A549 (cell line): ENCODE measurements around the gene CDADC1.

ENCODE experiments used
- CBX8 ChIP-seq: fragments of 200-600 bp; sonication (generic); IDR thresholded peaks from 2 replicates; pipeline ENCODE4 v1.6.1; 2016
- CTCF ChIP-seq: fragments of >200 bp; sonication (Bioruptor Twin); formaldehyde crosslinking; IDR thresholded peaks from 3 replicates; pipeline ENCODE4 v1.5.1; 2016
- ELK1 ChIP-seq: fragments of 150-350 bp; IDR thresholded peaks from 2 replicates; pipeline ENCODE4 v1.6.1; 2014; ENCODE audit warnings: low read depth, mild to moderate bottlenecking, low read length
- FOXS1 ChIP-seq: fragments of 250-450 bp; sonication (Bioruptor Pico); IDR thresholded peaks from 2 replicates; pipeline ENCODE4 v1.5.0; 2020; ENCODE audit warnings: mild to moderate bottlenecking, moderate library complexity
- JUNB ChIP-seq: fragments of >200 bp; sonication (Bioruptor Twin); formaldehyde crosslinking; IDR thresholded peaks from 2 replicates; pipeline ENCODE4 v1.6.1; 2016
- KDM5A ChIP-seq: fragments of 200-600 bp; sonication (generic); IDR thresholded peaks from 2 replicates; pipeline ENCODE4 v1.6.1; 2016; ENCODE audit warnings: antibody characterized with exemption, mild to moderate bottlenecking
- PBX3 ChIP-seq: IDR thresholded peaks from 2 replicates; pipeline ENCODE4 v1.6.1; 2012
- POLR2A ChIP-seq: IDR thresholded peaks from 2 replicates; pipeline ENCODE4 v1.6.1; 2012; ENCODE audit warnings: mild to moderate bottlenecking, low read length
- RCOR1 ChIP-seq: fragments of 150-350 bp; IDR thresholded peaks from 2 replicates; pipeline ENCODE4 v1.6.1; 2014; ENCODE audit warnings: antibody characterized with exemption, low read length, low read depth
- RNF2 ChIP-seq: fragments of 200-600 bp; sonication (generic); IDR thresholded peaks from 2 replicates; pipeline ENCODE4 v1.6.1; 2016; ENCODE audit warnings: low read depth, mild to moderate bottlenecking, antibody characterized with exemption, moderate library complexity, borderline replicate concordance
- ZC3H11A ChIP-seq: fragments of 450-650 bp; IDR thresholded peaks from 2 replicates; pipeline ENCODE4 v1.6.1; 2014; ENCODE audit warnings: antibody characterized with exemption, mild to moderate bottlenecking

GRCh38 chr13:49302222-49302621 is 54.5 kb downstream of the CDADC1 start:
- TF ChIP-seq RNF2 (no peak), CTCF (no peak), KDM5A (no peak), PBX3 (no peak), CBX8 (no peak), FOXS1 (CRISPR knock-in tag) (no peak), POLR2A (no peak), ELK1 (no peak), ZC3H11A (no peak), RCOR1 (no peak), JUNB (no peak)
